GM12873 (cell line): Measurements from ENCODE around the gene LMO2.

ENCODE experiments used
- TF ChIP-seq, protein P1 (sequence below): IDR thresholded peaks from 2 replicates; pipeline ENCODE4 v1.5.1; 2012; ENCODE audit warnings: low read depth, mild to moderate bottlenecking, moderate library complexity, low read length, control low read depth; ENCODE audit not compliant: insufficient read depth; ENCODE audit errors: missing control alignments

LMO2 gene

GRCh38 chr11:33848717-33849390 lies 43.0 kb downstream of the LMO2 start:
- TF ChIP-seq, protein P1, sequence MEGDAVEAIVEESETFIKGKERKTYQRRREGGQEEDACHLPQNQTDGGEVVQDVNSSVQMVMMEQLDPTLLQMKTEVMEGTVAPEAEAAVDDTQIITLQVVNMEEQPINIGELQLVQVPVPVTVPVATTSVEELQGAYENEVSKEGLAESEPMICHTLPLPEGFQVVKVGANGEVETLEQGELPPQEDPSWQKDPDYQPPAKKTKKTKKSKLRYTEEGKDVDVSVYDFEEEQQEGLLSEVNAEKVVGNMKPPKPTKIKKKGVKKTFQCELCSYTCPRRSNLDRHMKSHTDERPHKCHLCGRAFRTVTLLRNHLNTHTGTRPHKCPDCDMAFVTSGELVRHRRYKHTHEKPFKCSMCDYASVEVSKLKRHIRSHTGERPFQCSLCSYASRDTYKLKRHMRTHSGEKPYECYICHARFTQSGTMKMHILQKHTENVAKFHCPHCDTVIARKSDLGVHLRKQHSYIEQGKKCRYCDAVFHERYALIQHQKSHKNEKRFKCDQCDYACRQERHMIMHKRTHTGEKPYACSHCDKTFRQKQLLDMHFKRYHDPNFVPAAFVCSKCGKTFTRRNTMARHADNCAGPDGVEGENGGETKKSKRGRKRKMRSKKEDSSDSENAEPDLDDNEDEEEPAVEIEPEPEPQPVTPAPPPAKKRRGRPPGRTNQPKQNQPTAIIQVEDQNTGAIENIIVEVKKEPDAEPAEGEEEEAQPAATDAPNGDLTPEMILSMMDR = no peak

DNA sequence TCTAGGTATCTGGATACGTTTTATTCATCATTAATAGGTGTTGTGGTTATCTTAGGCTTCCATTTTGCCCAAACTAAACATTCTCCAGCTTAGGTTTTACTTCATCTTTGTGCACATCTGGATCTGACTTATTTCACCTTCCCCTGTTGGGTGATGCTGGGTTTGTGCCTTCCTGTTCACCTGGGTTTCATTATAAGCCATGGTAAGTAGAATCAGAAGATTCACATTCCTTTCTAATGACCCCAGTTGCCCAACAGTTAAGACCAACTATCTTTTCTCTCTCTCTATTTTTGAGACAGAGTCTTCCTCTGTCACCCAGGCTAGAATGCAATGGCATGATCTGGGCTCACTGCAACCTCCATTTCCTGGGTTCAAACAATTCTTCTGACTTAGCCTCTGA lies 44.6 kb downstream of the LMO2 start:
- TF ChIP-seq, protein P1 = no peak

GRCh38 chr11:33844236-33844635 lies 47.6 kb downstream of the LMO2 start:
- TF ChIP-seq, protein P1 = no peak

- TF ChIP-seq, protein P1 = no peak
These were observed 48.9 kb downstream of the LMO2 start for GRCh38 chr11:33843018-33843417.

GRCh38 chr11:33842236-33842915 lies 49.5 kb downstream of the LMO2 start:
- TF ChIP-seq, protein P1 = no peak

DNA sequence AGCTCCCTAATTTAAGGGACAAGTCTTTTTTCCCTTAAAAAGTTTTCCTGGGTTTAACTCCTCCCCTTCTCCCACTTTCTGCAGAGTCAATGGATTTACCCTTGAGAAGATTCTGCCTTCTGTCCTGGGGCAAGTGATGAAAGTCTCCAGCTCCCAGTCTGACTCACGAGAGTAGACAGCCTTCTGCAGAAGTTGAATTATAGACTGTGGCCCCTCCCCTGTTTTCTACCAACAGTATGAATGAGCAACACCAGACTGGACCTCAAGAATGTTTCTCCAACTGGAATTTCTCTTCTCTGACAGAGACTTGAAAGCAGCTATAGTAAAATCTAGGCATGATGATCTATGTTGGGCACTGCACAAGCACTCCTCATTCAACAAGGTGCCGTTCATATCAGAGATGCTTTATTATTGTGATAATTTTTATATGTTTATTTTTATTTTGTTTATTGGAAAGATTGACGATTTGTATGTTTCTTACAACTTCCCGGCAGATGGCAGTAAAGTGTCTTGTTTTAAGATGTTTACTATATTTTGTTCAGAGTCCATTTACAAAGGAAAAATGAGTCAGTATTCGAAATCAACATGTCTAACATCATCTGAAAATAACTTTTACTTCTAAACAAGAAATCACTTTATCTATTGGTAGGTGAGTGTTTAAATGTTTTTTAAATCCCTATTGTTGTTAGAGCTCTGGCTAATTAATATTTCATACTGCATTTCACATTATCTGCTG lies 56.6 kb downstream of the LMO2 start:
- TF ChIP-seq, protein P1 = peak; percentile 3

- TF ChIP-seq, protein P1 = no peak
These were observed 59.2 kb downstream of the LMO2 start for GRCh38 chr11:33832676-33833075.
